Esophagus (tissue), 2 donors: Measurements from ENCODE around the gene APLNR. TPM values are rescaled to one million over a fixed set of nuclear protein-coding genes. Genes with fewer than 3 reads are reported as not detected.

Experiments
- H3K27ac ChIP-seq, 2 donors: one replicate each; pipeline ENCODE4 v1.5.1; 2013; ENCODE audit warnings: low read depth in 2 of 2, mild to moderate bottlenecking in 2 of 2, inconsistent platforms in 1 of 2, low read length in 1 of 2, moderate library complexity in 1 of 2
- H3K27me3 ChIP-seq, 2 donors: one replicate each; pipeline ENCODE4 v1.6.1; 2013; ENCODE audit warnings: low read length in 2 of 2, control low read depth in 1 of 2, mild to moderate bottlenecking in 1 of 2; ENCODE audit not compliant: insufficient read depth in 2 of 2, control insufficient read depth in 1 of 2
- H3K36me3 ChIP-seq, 2 donors: one replicate each; pipeline ENCODE4 v1.6.1; 2013; ENCODE audit warnings: low read length in 1 of 2; ENCODE audit not compliant: control insufficient read depth in 2 of 2, insufficient read depth in 2 of 2
- H3K4me1 ChIP-seq, 2 donors: one replicate each; pipeline ENCODE4 v1.6.1; 2013; ENCODE audit warnings: low read length in 1 of 2; ENCODE audit not compliant: control insufficient read depth in 2 of 2, insufficient read depth in 2 of 2
- H3K4me3 ChIP-seq, 2 donors: one replicate each; pipeline ENCODE4 v1.5.1; 2013; ENCODE audit warnings: low read length in 2 of 2, mild to moderate bottlenecking in 2 of 2, low read depth in 1 of 2, moderate library complexity in 1 of 2
- H3K9me3 ChIP-seq, 2 donors: one replicate each; pipeline ENCODE4 v1.6.1; 2013; ENCODE audit warnings: mild to moderate bottlenecking in 2 of 2, low read depth in 1 of 2, low read length in 1 of 2, moderate library complexity in 1 of 2; ENCODE audit not compliant: control insufficient read depth in 2 of 2, insufficient read depth in 1 of 2
- WGBS, 2 donors: extraction: QIAGEN DNeasy Blood & Tissue Kit; methylation state at CpG; one replicate each; pipeline ENCODE4 v1.1.7; 2013; 5-methylcytosine and 5-hydroxymethylcytosine counted together
- polyA plus RNA-seq, 2 donors: library from polyadenylated mRNA; stranded (reverse); fragments of 200-250 nt; gene quantifications; one replicate each; pipeline ENCODE4 v1.2.3, GENCODE V29; 2013
- donor health status: healthy with polysubstance abuse.
- donor health status: Bipolar disorder and iron deficiency.

APLNR gene
- polyA plus RNA-seq, 2 donors = 0.14 to 0.54 TPM

- Histone ChIP-seq H3K9me3 (peaks cover 4 to 7% of the 10 kb centered on the region in 2 donors), H3K4me3 (no peak overlapping the region), H3K36me3 (no peaks in the 10 kb centered on the region), H3K27ac (no peak overlapping the region), H3K4me1 (peaks cover 0 to 2% of the 10 kb centered on the region in 2 donors), H3K27me3 (no peaks in the 10 kb centered on the region)
- WGBS, 2 donors = 54 to 63% methylated on average over 3 of the region's 3 CpGs
Measured at GRCh38 chr11:57275582-57275981, 38.5 kb upstream of the APLNR start.

GRCh38 chr11:57274904-57275498 is 38.0 kb upstream of the APLNR start:
- no peaks in the 10 kb centered on the region for H3K27me3 ChIP-seq
- WGBS, 2 donors = 39 to 52% methylated on average over 1 of the region's 1 CpG
- H3K9me3 ChIP-seq = peaks cover 4 to 7% of the 10 kb centered on the region in 2 donors
- no peaks in the 10 kb centered on the region for H3K36me3 ChIP-seq
- peaks cover 0 to 2% of the 10 kb centered on the region in 2 donors for H3K4me1 ChIP-seq
- no peak overlapping the region for H3K27ac ChIP-seq
- H3K4me3 ChIP-seq = no peak overlapping the region

- H3K9me3 ChIP-seq = peaks cover 4 to 7% of the 10 kb centered on the region in 2 donors
- peaks cover 0 to 4% of the 10 kb centered on the region in 2 donors for H3K4me1 ChIP-seq
- 67 to 71% methylated on average over 4 of the region's 4 CpGs for WGBS, 2 donors
Measured at GRCh38 chr11:57273448-57274058, 36.5 kb upstream of the APLNR start.

GRCh38 chr11:57269571-57270021 is 32.5 kb upstream of the APLNR start:
- Histone ChIP-seq H3K36me3 (no peaks in the 10 kb centered on the region), H3K9me3 (peaks cover 4 to 7% of the 10 kb centered on the region in 2 donors), H3K27me3 (no peaks in the 10 kb centered on the region), H3K4me3 (no peak overlapping the region), H3K4me1 (peaks cover 0 to 3% of the 10 kb centered on the region in 2 donors), H3K27ac (peak overlapping the region in 1 of 2 donors; percentile 28)
- whole genome bisulfite sequencing, 2 donors = 16 to 23% methylated on average over 3 of the region's 3 CpGs

More at GRCh38 chr11:57273448-57274058, 36.5 kb upstream of the APLNR start:
- Histone ChIP-seq H3K36me3 (no peaks in the 10 kb centered on the region), H3K4me3 (no peak overlapping the region), H3K27ac (peak overlapping the region in 1 of 2 donors; percentile 36), H3K27me3 (no peaks in the 10 kb centered on the region)

GRCh38 chr11:57266157-57266556 is 29.1 kb upstream of the APLNR start:
- Histone ChIP-seq H3K9me3 (peaks cover 0 to 2% of the 10 kb centered on the region in 2 donors), H3K4me1 (peaks cover 0 to 3% of the 10 kb centered on the region in 2 donors), H3K4me3 (no peak overlapping the region), H3K36me3 (no peaks in the 10 kb centered on the region), H3K27me3 (no peaks in the 10 kb centered on the region), H3K27ac (no peak overlapping the region)

- no peaks in the 10 kb centered on the region for H3K27me3 ChIP-seq
- no peak overlapping the region for H3K4me3 ChIP-seq
- no peaks in the 10 kb centered on the region for H3K4me1 ChIP-seq
- H3K36me3 ChIP-seq = no peaks in the 10 kb centered on the region
- no peak overlapping the region for H3K27ac ChIP-seq
- no peaks in the 10 kb centered on the region for H3K9me3 ChIP-seq
- WGBS, 2 donors = 89 to 90% methylated on average over 7 of the region's 7 CpGs
Measured at GRCh38 chr11:57263351-57263750, 26.3 kb upstream of the APLNR start.

- WGBS, 2 donors = 70 to 72% methylated on average over 4 of the region's 4 CpGs
- no peaks in the 10 kb centered on the region for H3K27me3 ChIP-seq
- no peaks in the 10 kb centered on the region for H3K36me3 ChIP-seq
- no peak overlapping the region for H3K27ac ChIP-seq
- H3K9me3 ChIP-seq = no peaks in the 10 kb centered on the region
- no peaks in the 10 kb centered on the region for H3K4me1 ChIP-seq
- no peak overlapping the region for H3K4me3 ChIP-seq
Measured at GRCh38 chr11:57262157-57262556, 25.1 kb upstream of the APLNR start.

GRCh38 chr11:57260937-57261783 is 24.1 kb upstream of the APLNR start:
- no peaks in the 10 kb centered on the region for H3K36me3 ChIP-seq
- no peak overlapping the region for H3K27ac ChIP-seq
- no peaks in the 10 kb centered on the region for H3K9me3 ChIP-seq
- H3K27me3 ChIP-seq = no peaks in the 10 kb centered on the region
- no peak overlapping the region for H3K4me3 ChIP-seq
- 62 to 66% methylated on average over 5 of the region's 5 CpGs for WGBS, 2 donors
- H3K4me1 ChIP-seq = no peaks in the 10 kb centered on the region

GRCh38 chr11:57256119-57256518 is 19.1 kb upstream of the APLNR start:
- no peaks in the 10 kb centered on the region for H3K36me3 ChIP-seq
- no peaks in the 10 kb centered on the region for H3K9me3 ChIP-seq
- no peaks in the 10 kb centered on the region for H3K4me1 ChIP-seq
- no peak overlapping the region for H3K27ac ChIP-seq
- no peaks in the 10 kb centered on the region for H3K27me3 ChIP-seq
- H3K4me3 ChIP-seq = no peak overlapping the region
